ENCODE data around the gene CTIF.

DNA sequence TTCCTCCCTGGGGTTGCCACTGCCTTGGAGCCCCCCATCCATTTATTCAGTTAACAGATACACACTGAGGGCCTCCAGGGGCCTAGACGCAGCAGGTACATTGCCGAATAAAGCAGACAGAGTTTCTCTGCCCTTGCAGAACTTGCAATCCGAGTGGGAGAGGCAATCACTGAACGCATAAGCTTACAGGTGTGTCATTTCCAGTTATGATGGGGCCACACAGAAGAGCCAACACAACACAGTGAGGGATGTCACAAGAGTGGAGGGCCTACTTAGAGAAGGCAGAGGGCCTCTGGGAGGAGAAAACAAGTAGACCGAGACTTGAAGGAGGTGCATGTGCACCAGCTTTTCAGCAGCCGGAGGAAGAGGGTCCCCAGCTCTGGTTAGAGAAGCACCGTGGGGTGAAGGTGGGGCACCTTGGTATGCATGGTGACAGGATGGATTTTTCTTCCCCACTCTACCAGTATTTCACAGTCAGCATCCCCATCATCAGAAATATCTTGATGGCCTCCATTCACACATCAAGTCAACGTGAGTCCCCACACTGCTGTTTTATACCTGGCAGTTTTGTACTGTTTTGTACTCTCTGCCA lies 261.0 kb downstream of the CTIF start:
- TF ChIP-seq, protein P1, sequence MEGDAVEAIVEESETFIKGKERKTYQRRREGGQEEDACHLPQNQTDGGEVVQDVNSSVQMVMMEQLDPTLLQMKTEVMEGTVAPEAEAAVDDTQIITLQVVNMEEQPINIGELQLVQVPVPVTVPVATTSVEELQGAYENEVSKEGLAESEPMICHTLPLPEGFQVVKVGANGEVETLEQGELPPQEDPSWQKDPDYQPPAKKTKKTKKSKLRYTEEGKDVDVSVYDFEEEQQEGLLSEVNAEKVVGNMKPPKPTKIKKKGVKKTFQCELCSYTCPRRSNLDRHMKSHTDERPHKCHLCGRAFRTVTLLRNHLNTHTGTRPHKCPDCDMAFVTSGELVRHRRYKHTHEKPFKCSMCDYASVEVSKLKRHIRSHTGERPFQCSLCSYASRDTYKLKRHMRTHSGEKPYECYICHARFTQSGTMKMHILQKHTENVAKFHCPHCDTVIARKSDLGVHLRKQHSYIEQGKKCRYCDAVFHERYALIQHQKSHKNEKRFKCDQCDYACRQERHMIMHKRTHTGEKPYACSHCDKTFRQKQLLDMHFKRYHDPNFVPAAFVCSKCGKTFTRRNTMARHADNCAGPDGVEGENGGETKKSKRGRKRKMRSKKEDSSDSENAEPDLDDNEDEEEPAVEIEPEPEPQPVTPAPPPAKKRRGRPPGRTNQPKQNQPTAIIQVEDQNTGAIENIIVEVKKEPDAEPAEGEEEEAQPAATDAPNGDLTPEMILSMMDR (IDR thresholded peaks at IDR 0.05): no peak
- TF ChIP-seq JUND (IDR thresholded peaks at IDR 0.05) (no peak), TAF1 (IDR thresholded peaks at IDR 0.05; ENCODE audit: borderline replicate concordance, low read depth, low read length) (no peak)
- TF ChIP-seq, protein P2, sequence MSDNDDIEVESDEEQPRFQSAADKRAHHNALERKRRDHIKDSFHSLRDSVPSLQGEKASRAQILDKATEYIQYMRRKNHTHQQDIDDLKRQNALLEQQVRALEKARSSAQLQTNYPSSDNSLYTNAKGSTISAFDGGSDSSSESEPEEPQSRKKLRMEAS (IDR thresholded peaks at IDR 0.05; ENCODE audit: low read depth): no peak
- TF ChIP-seq, protein P3, sequence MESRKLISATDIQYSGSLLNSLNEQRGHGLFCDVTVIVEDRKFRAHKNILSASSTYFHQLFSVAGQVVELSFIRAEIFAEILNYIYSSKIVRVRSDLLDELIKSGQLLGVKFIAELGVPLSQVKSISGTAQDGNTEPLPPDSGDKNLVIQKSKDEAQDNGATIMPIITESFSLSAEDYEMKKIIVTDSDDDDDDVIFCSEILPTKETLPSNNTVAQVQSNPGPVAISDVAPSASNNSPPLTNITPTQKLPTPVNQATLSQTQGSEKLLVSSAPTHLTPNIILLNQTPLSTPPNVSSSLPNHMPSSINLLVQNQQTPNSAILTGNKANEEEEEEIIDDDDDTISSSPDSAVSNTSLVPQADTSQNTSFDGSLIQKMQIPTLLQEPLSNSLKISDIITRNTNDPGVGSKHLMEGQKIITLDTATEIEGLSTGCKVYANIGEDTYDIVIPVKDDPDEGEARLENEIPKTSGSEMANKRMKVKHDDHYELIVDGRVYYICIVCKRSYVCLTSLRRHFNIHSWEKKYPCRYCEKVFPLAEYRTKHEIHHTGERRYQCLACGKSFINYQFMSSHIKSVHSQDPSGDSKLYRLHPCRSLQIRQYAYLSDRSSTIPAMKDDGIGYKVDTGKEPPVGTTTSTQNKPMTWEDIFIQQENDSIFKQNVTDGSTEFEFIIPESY (IDR thresholded peaks at IDR 0.05; ENCODE audit: borderline replicate concordance, low read depth): no peak
- TF ChIP-seq, protein P4, sequence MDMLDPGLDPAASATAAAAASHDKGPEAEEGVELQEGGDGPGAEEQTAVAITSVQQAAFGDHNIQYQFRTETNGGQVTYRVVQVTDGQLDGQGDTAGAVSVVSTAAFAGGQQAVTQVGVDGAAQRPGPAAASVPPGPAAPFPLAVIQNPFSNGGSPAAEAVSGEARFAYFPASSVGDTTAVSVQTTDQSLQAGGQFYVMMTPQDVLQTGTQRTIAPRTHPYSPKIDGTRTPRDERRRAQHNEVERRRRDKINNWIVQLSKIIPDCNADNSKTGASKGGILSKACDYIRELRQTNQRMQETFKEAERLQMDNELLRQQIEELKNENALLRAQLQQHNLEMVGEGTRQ (IDR thresholded peaks at IDR 0.05; ENCODE audit: borderline replicate concordance, low read depth, low read length): no peak

Measured in SK-N-SH (cell line).